Uterus (tissue), 2 donors: ENCODE data around the gene NOTCH4.
"Not testable (repeated sequence)": the region's sequence is repeated elsewhere in the genome, so short reads cannot be mapped to it uniquely, and the experiment has no call there.

Experiments used
- CTCF ChIP-seq, 4 experiments: fragments of 200-600 bp in 2 of 4; fragments of 450-650 bp in 2 of 4; sonication (generic) in 2 of 4; IDR thresholded peaks; one replicate each; pipeline ENCODE4 v1.5.1; 2016 to 2019; ENCODE audit warnings: antibody characterized with exemption in 4 of 4, mild to moderate bottlenecking in 2 of 4, moderate library complexity in 1 of 4
- POLR2A ChIP-seq, 2 donors: fragments of 450-650 bp; IDR thresholded peaks; one replicate each; pipeline ENCODE4 v1.6.1; 2016; ENCODE audit warnings: antibody characterized with exemption in 2 of 2, mild to moderate bottlenecking in 1 of 2, moderate library complexity in 1 of 2

GRCh38 chr6:32185681-32186131 is 38.2 kb downstream of the NOTCH4 start:
- TF ChIP-seq POLR2A, CTCF (IDR thresholded peaks at IDR 0.05): not testable (repeated sequence)
